ENCODE measurements around the gene SH3BP1. TPM values are rescaled to one million over a fixed set of nuclear protein-coding genes. Genes with fewer than 3 reads are reported as not detected.

SH3BP1 gene
- total RNA-seq, 1 experiment from 2014 or later, result 39.4 TPM

DNA sequence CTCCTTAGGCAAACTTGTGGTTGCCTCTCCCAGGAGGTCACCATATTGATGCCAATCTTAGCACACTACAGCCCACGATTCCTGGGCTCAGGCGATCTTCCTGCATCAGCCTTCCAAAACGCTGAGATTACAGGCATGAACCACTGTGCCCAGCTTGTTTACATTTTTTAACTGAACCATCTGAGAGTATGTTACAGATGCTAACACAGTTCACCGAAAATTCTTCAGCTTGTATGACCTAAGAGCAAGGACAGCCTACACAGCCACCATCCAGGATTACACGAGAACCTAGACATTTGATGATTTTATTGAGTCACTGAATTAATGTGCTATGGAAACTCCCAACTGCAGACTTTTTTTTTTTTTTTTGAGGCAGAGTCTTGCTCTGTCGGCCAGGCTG is 30.1 kb downstream of the SH3BP1 start:
- DNase-seq (ENCODE audit: low spot score), result no peak
- peaks cover 4% of the 10 kb centered on the region for H3K27me3 Mint-ChIP-seq (ENCODE audit: low read depth)
- H3K27ac Mint-ChIP-seq, result no peak overlapping the region
- no peak for ATAC-seq
- ChIA-PET POLR2A (interaction anchor here (0.8 kb wide), 1 partner anchor 13 kb away, joined by 3 read pairs; no protein-coding TSS in a partner anchor), CTCF (interaction anchor here (0.7 to 1.1 kb wide), 2 partner anchors 26 to 46 kb away, joined by 3 to 4 read pairs; no protein-coding TSS in a partner anchor)
- H3K4me3 Mint-ChIP-seq, result no peak overlapping the region
- peaks cover 14% of the 10 kb centered on the region; the same call in 1 of the 2 replicates for H3K36me3 Mint-ChIP-seq
- peaks cover 6% of the 10 kb centered on the region for H3K4me1 Mint-ChIP-seq
- no peak for TF ChIP-seq SOX15 (CRISPR knock-in tag; IDR thresholded peaks at IDR 0.05)
- TF ChIP-seq ZBTB21 (CRISPR knock-in tag; IDR thresholded peaks at IDR 0.05; ENCODE audit: borderline replicate concordance), result no peak
- TF ChIP-seq ETV6 (CRISPR knock-in tag; IDR thresholded peaks at IDR 0.05), result no peak
- TF ChIP-seq FOXK1 (CRISPR knock-in tag; IDR thresholded peaks at IDR 0.05), result no peak
- TF ChIP-seq NFATC4 (CRISPR knock-in tag; IDR thresholded peaks at IDR 0.05), result no peak
- no peak for TF ChIP-seq IRF2 (CRISPR knock-in tag; IDR thresholded peaks at IDR 0.05; ENCODE audit: borderline replicate concordance, low read depth)
- TF ChIP-seq ZNF532 (CRISPR knock-in tag; IDR thresholded peaks at IDR 0.05; ENCODE audit: borderline replicate concordance), result no peak
- TF ChIP-seq, protein P1, sequence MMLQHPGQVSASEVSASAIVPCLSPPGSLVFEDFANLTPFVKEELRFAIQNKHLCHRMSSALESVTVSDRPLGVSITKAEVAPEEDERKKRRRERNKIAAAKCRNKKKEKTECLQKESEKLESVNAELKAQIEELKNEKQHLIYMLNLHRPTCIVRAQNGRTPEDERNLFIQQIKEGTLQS (CRISPR knock-in tag; conservative IDR thresholded peaks at IDR 0.05), result no peak
- no peak for TF ChIP-seq SP1 (CRISPR knock-in tag; conservative IDR thresholded peaks at IDR 0.05)
- no peak for TF ChIP-seq ERG (CRISPR knock-in tag; IDR thresholded peaks at IDR 0.05)
- TF ChIP-seq, protein P2, sequence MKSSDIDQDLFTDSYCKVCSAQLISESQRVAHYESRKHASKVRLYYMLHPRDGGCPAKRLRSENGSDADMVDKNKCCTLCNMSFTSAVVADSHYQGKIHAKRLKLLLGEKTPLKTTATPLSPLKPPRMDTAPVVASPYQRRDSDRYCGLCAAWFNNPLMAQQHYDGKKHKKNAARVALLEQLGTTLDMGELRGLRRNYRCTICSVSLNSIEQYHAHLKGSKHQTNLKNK (CRISPR knock-in tag; IDR thresholded peaks at IDR 0.05), result no peak
- TF ChIP-seq ZNF232 (CRISPR knock-in tag; IDR thresholded peaks at IDR 0.05), result no peak
- TF ChIP-seq HMGA2 (CRISPR knock-in tag; IDR thresholded peaks at IDR 0.05), result no peak
- no peak for TF ChIP-seq MXD4 (CRISPR knock-in tag; IDR thresholded peaks at IDR 0.05; ENCODE audit: borderline replicate concordance)
- TF ChIP-seq FOXJ3 (CRISPR knock-in tag; IDR thresholded peaks at IDR 0.05; ENCODE audit: borderline replicate concordance), result no peak
- TF ChIP-seq ZNF281 (CRISPR knock-in tag; IDR thresholded peaks at IDR 0.05), result no peak
- H3K9me3 Mint-ChIP-seq, result no peaks in the 10 kb centered on the region

GRCh38 chr22:37672206-37672919 is 32.9 kb downstream of the SH3BP1 start:
- Mint-ChIP-seq H3K36me3 (no peaks in the 10 kb centered on the region), H3K4me3 (no peak overlapping the region), H3K27ac (no peak overlapping the region), H3K9me3 (no peaks in the 10 kb centered on the region), H3K4me1 (peaks cover 15% of the 10 kb centered on the region), H3K27me3 (ENCODE audit: low read depth) (peaks cover 14% of the 10 kb centered on the region)
- DNase-seq (ENCODE audit: low spot score), result no peak
- ATAC-seq, result no peak
- TF ChIP-seq, protein P2 (CRISPR knock-in tag; IDR thresholded peaks at IDR 0.05), result no peak
- no peak for TF ChIP-seq ZNF232 (CRISPR knock-in tag; IDR thresholded peaks at IDR 0.05)
- ChIA-PET CTCF (interaction anchor here (0.6 to 3.0 kb wide), 8 partner anchors 9 to 134 kb away, joined by 3 to 23 read pairs (median 4); partner anchors contain the start of gene PDXP), POLR2A (no interaction called here)

Data from WTC11 (cell line).